GM21619 (cell line): Measurements from ENCODE around the gene SULT6B1.
"Not testable (repeated sequence)": the region's sequence is repeated elsewhere in the genome, so short reads cannot be mapped to it uniquely, and the experiment has no call there.

ENCODE experiments used
- ATAC-seq: cut with Tn5 transposase; IDR thresholded peaks from one replicate; pipeline ENCODE4 v1.9.1; 2021; ENCODE audit not compliant: unreplicated experiment

The SULT6B1 gene

GRCh38 chr2:37188570-37188969, at the start of gene SULT6B1:
SULT6B1 (minus strand) TSS chr2:37188670; CDS start chr2:37188640, 30 bp downstream.
- no peak for ATAC-seq

- no peak for ATAC-seq
Measured at GRCh38 chr2:37232131-37232933, 43.9 kb upstream of the SULT6B1 start.

- ATAC-seq: peak; percentile 96
Measured at GRCh38 chr2:37231241-37232130, 43.0 kb upstream of the SULT6B1 start, which contains the start of the genes CEBPZ and NDUFAF7. CEBPZ (minus strand) TSS chr2:37231596; CDS start chr2:37231567, 29 bp downstream. NDUFAF7 (plus strand) TSS chr2:37231658; CDS start chr2:37231706, 48 bp downstream.

- no peak for ATAC-seq
Measured at GRCh38 chr2:37230581-37230980, 42.1 kb upstream of the SULT6B1 start.

GRCh38 chr2:37228788-37229187, 40.3 kb upstream of the SULT6B1 start:
- ATAC-seq: no peak

- no peak for ATAC-seq
Measured at GRCh38 chr2:37226863-37227262, 38.4 kb upstream of the SULT6B1 start.

GRCh38 chr2:37225129-37225528, 36.7 kb upstream of the SULT6B1 start:
- not testable (repeated sequence) for ATAC-seq

GRCh38 chr2:37224063-37224462, 35.6 kb upstream of the SULT6B1 start:
- no peak for ATAC-seq

- no peak for ATAC-seq
Measured at GRCh38 chr2:37223131-37223530, 34.7 kb upstream of the SULT6B1 start.

- ATAC-seq: no peak
Measured at GRCh38 chr2:37219046-37219445, 30.6 kb upstream of the SULT6B1 start.

- no peak for ATAC-seq
Measured at GRCh38 chr2:37215250-37215649, 26.8 kb upstream of the SULT6B1 start.

- no peak for ATAC-seq
Measured at GRCh38 chr2:37211939-37212338, 23.5 kb upstream of the SULT6B1 start.

GRCh38 chr2:37211212-37211611, 22.7 kb upstream of the SULT6B1 start:
- no peak for ATAC-seq

GRCh38 chr2:37206760-37207159, 18.3 kb upstream of the SULT6B1 start:
- not testable (repeated sequence) for ATAC-seq

GRCh38 chr2:37205689-37206341, 17.3 kb upstream of the SULT6B1 start:
- no peak for ATAC-seq

- ATAC-seq: not testable (repeated sequence)
Measured at GRCh38 chr2:37205071-37205661, 16.7 kb upstream of the SULT6B1 start.

GRCh38 chr2:37203708-37204107, 15.2 kb upstream of the SULT6B1 start:
- ATAC-seq: no peak

GRCh38 chr2:37201766-37202165, 13.3 kb upstream of the SULT6B1 start:
- no peak for ATAC-seq

- no peak for ATAC-seq
Measured at GRCh38 chr2:37201208-37201607, 12.7 kb upstream of the SULT6B1 start.

GRCh38 chr2:37198681-37199065, 10.2 kb upstream of the SULT6B1 start:
- ATAC-seq: no peak
